Lower lobe of right lung (tissue), 2 donors: ENCODE results near the gene C9. TPM values are rescaled to one million over a fixed set of nuclear protein-coding genes. Genes with fewer than 3 reads are reported as not detected.
"Not testable (repeated sequence)": the region's sequence is repeated elsewhere in the genome, so short reads cannot be mapped to it uniquely, and the experiment has no call there.

Experiments
- ATAC-seq, 2 donors: fragments of 200-7000 bp; cut with Tn5 transposase; one replicate each; pipeline ENCODE4 v1.9.1; 2020 to 2022; ENCODE audit warnings: mild to moderate bottlenecking in 2 of 2, moderate library complexity in 2 of 2
- DNase-seq: peaks from one replicate; pipeline ENCODE4 v3.0.0-alpha.2; 2020
- H3K27ac ChIP-seq: fragments of 200-600 bp; one replicate; pipeline ENCODE4 v1.8.0; 2022
- H3K27me3 ChIP-seq: fragments of 200-600 bp; one replicate; pipeline ENCODE4 v1.8.0; 2022; ENCODE audit warnings: low read depth
- H3K36me3 ChIP-seq: fragments of 200-600 bp; one replicate; pipeline ENCODE4 v1.8.0; 2022; ENCODE audit warnings: mild to moderate bottlenecking
- H3K4me1 ChIP-seq: fragments of 200-600 bp; one replicate; pipeline ENCODE4 v1.8.0; 2022
- H3K4me3 ChIP-seq: fragments of 200-600 bp; one replicate; pipeline ENCODE4 v1.8.0; 2022; ENCODE audit warnings: mild to moderate bottlenecking
- H3K9me3 ChIP-seq: fragments of 200-600 bp; one replicate; pipeline ENCODE4 v1.8.0; 2022
- CTCF ChIP-seq: fragments of 200-600 bp; IDR thresholded peaks from one replicate; pipeline ENCODE4 v1.8.0; 2022; ENCODE audit warnings: antibody characterized with exemption, mild to moderate bottlenecking
- intact Hi-C: fragments of 100-400 bp; cut with DNase I; formaldehyde crosslinking; loops from one replicate; pipeline ENCODE4 v1.11.0; 2022
- total RNA-seq: library from RNA; stranded (reverse); fragmentation: NEBNext Ultra II Directional; extraction: Animal tissue kit (Norgen Biotek cat#: 25700); gene quantifications from one replicate; pipeline ENCODE4 v1.2.1, GENCODE V29; 2021
- donor health status: DM: no; HTN: yes; CAD: no; lungs with severe emphysema.

The C9 gene
- total RNA-seq, 1 donor from 2014 or later, result 0.27 TPM

GRCh38 chr5:39340506-39340905, 23.8 kb downstream of the C9 start:
- no peaks in the 10 kb centered on the region for H3K4me1 ChIP-seq
- TF ChIP-seq CTCF, result no peak

GRCh38 chr5:39337252-39337915, 26.9 kb downstream of the C9 start:
- no peak for TF ChIP-seq CTCF
- intact Hi-C loops, result no loop called here
- H3K36me3 ChIP-seq, result no peaks in the 10 kb centered on the region
- H3K27ac ChIP-seq, result no peak overlapping the region
- H3K27me3 ChIP-seq, result no peaks in the 10 kb centered on the region
- no peaks in the 10 kb centered on the region for H3K4me1 ChIP-seq
- DNase-seq, result no peak
- ATAC-seq, result no peak
- no peak overlapping the region for H3K4me3 ChIP-seq
- H3K9me3 ChIP-seq, result no peaks in the 10 kb centered on the region

More at GRCh38 chr5:39340506-39340905, 23.8 kb downstream of the C9 start:
- DNase-seq (no peak), ATAC-seq (no peak)
- H3K9me3 ChIP-seq, result no peaks in the 10 kb centered on the region
- no peaks in the 10 kb centered on the region for H3K27me3 ChIP-seq
- H3K27ac ChIP-seq, result no peak overlapping the region
- H3K36me3 ChIP-seq, result no peaks in the 10 kb centered on the region
- intact Hi-C loops, result no loop called here
- H3K4me3 ChIP-seq, result no peak overlapping the region

- H3K4me3 ChIP-seq, H3K36me3 ChIP-seq, ATAC-seq, intact Hi-C loops, H3K27me3 ChIP-seq, DNase-seq, H3K27ac ChIP-seq, H3K9me3 ChIP-seq, H3K4me1 ChIP-seq: not testable (repeated sequence)
These were observed 30.0 kb downstream of the C9 start for GRCh38 chr5:39334296-39334695.

GRCh38 chr5:39333104-39333503, 31.2 kb downstream of the C9 start:
- no peak for TF ChIP-seq CTCF
- ATAC-seq (no peak), DNase-seq (no peak)
- H3K27ac ChIP-seq, result no peak overlapping the region
- H3K9me3 ChIP-seq, result no peaks in the 10 kb centered on the region
- no peak overlapping the region for H3K4me3 ChIP-seq
- H3K27me3 ChIP-seq, result no peaks in the 10 kb centered on the region
- intact Hi-C loops, result no loop called here
- no peaks in the 10 kb centered on the region for H3K4me1 ChIP-seq
- no peaks in the 10 kb centered on the region for H3K36me3 ChIP-seq

- intact Hi-C loops, result no loop called here
- DNase-seq, result no peak
These were observed 32.4 kb downstream of the C9 start for GRCh38 chr5:39331861-39332381.

More at GRCh38 chr5:39331861-39332381, 32.4 kb downstream of the C9 start:
- Histone ChIP-seq H3K4me1 (no peaks in the 10 kb centered on the region), H3K36me3 (no peaks in the 10 kb centered on the region), H3K9me3 (no peaks in the 10 kb centered on the region), H3K4me3 (no peak overlapping the region), H3K27me3 (no peaks in the 10 kb centered on the region), H3K27ac (no peak overlapping the region)
- no peak for TF ChIP-seq CTCF
- no peak for ATAC-seq
